H1 (cell line): Measurements from ENCODE around the gene ST6GALNAC4. TPM values are rescaled to one million over a fixed set of nuclear protein-coding genes. Genes with fewer than 3 reads are reported as not detected.

Experiments
- CTCF ChIA-PET: fragments of 300-600 bp; sonication (Branson Sonifier 250); formaldehyde crosslinking; loops from one replicate; lab custom pipeline; 2021; ENCODE audit not compliant: partially characterized antibody; lab: Charles Lee
- POLR2A ChIA-PET: fragments of 300-600 bp; sonication (Branson Sonifier 250); formaldehyde crosslinking; loops from one replicate; lab custom pipeline; 2021; ENCODE audit warnings: inconsistent platforms; ENCODE audit not compliant: partially characterized antibody; lab: Charles Lee
- DNase-seq, 2 experiments: peaks; one replicate each; pipeline versions ENCODE4 v3.0.0 to v3.0.0-alpha.2; 2010 to 2022; ENCODE audit warnings: low spot score in 2 of 2, low read depth in 1 of 2, mixed read lengths in 1 of 2
- FAIRE-seq: peaks from 2 replicates; lab custom pipeline; 2011; peaks lifted over from hg19 to GRCh38; lab: Jason Lieb, UNC
- H2AFZ ChIP-seq: 2 replicates; pipeline ENCODE4 v1.8.1; 2012; ENCODE audit warnings: low read length, inconsistent platforms
- H2AK5ac ChIP-seq: 2 replicates; pipeline ENCODE4 v1.6.1; 2013; ENCODE audit warnings: low read depth, low read length
- H2BK120ac ChIP-seq: replicated peaks from 2 replicates; pipeline ENCODE3; 2013; ENCODE audit warnings: low read depth, low read length, inconsistent platforms
- H2BK12ac ChIP-seq: 2 replicates; pipeline ENCODE4 v1.6.1; 2013; ENCODE audit warnings: low read depth, low read length
- H2BK15ac ChIP-seq: 2 replicates; pipeline ENCODE4 v1.6.1; 2013; ENCODE audit warnings: low read length
- H2BK20ac ChIP-seq: 2 replicates; pipeline ENCODE4 v1.6.1; 2013; ENCODE audit warnings: low read length
- H2BK5ac ChIP-seq: 2 replicates; pipeline ENCODE4 v1.6.1; 2013; ENCODE audit warnings: low read depth, low read length
- H3K14ac ChIP-seq: 2 replicates; pipeline ENCODE4 v1.6.1; 2013; ENCODE audit warnings: inconsistent platforms; ENCODE audit not compliant: insufficient read length
- H3K18ac ChIP-seq: 2 replicates; pipeline ENCODE4 v1.6.1; 2013; ENCODE audit warnings: low read length; ENCODE audit errors: extremely low read depth
- H3K23ac ChIP-seq: 2 replicates; pipeline ENCODE4 v1.6.1; 2013; ENCODE audit warnings: inconsistent platforms; ENCODE audit not compliant: insufficient read length
- H3K23me2 ChIP-seq: 2 replicates; pipeline ENCODE4 v1.6.1; 2013; ENCODE audit warnings: low read depth, low read length
- H3K27ac ChIP-seq: 2 replicates; pipeline ENCODE4 v1.6.1; 2011; ENCODE audit warnings: low read depth, low read length, inconsistent platforms
- H3K27me3 ChIP-seq, 4 experiments: replicated peaks in 1 of 4; 1 replicate in 1 of 4; 2 replicates in 3 of 4; pipeline versions ENCODE4 v1.6.1 to v1.8.1; 2011 to 2013; ENCODE audit warnings: low read length in 3 of 4, mild to moderate bottlenecking in 3 of 4, inconsistent platforms in 2 of 4, mixed read lengths in 2 of 4, moderate library complexity in 1 of 4; ENCODE audit not compliant: control insufficient read depth in 3 of 4, insufficient read depth in 3 of 4; ENCODE audit errors: extremely low read depth in 1 of 4
- H3K36me3 ChIP-seq, 4 experiments: 2 replicates each; pipeline versions ENCODE4 v1.6.1 to v1.8.1; 2011 to 2013; ENCODE audit warnings: mild to moderate bottlenecking in 4 of 4, low read length in 3 of 4, moderate library complexity in 2 of 4, control low read depth in 1 of 4, inconsistent platforms in 1 of 4; ENCODE audit not compliant: insufficient read depth in 4 of 4, control insufficient read depth in 2 of 4
- H3K4ac ChIP-seq: replicated peaks from 2 replicates; pipeline ENCODE3; 2013; ENCODE audit warnings: low read length, low read depth, mixed read lengths, inconsistent platforms; ENCODE audit not compliant: insufficient read length
- H3K4me1 ChIP-seq, 4 experiments: replicated peaks in 1 of 4; 1 replicate in 1 of 4; 2 replicates in 3 of 4; pipeline versions ENCODE4 v1.6.1 to v1.8.1; 2011 to 2013; ENCODE audit warnings: low read length in 3 of 4, inconsistent platforms in 2 of 4, mixed read lengths in 1 of 4; ENCODE audit not compliant: insufficient read depth in 4 of 4, control insufficient read depth in 3 of 4
- H3K4me2 ChIP-seq, 2 experiments: 2 replicates each; pipeline versions ENCODE4 v1.6.1 to v1.8.1; 2011 to 2013; ENCODE audit warnings: low read depth in 2 of 2, low read length in 2 of 2, control low read depth in 1 of 2, inconsistent platforms in 1 of 2, mild to moderate bottlenecking in 1 of 2; ENCODE audit not compliant: insufficient read depth in 1 of 2
- H3K4me3 ChIP-seq, 4 experiments: fragments of 200-600, 300-600 bp in 1 of 4; sonication (generic), shearing (Covaris generic), sonication (Bioruptor Twin) in 1 of 4; 2 replicates each; pipeline versions ENCODE4 v1.5.1 to v1.8.1; 2011 to 2016; ENCODE audit warnings: low read length in 4 of 4, low read depth in 3 of 4, control low read depth in 2 of 4, inconsistent platforms in 2 of 4, mild to moderate bottlenecking in 2 of 4, mixed read lengths in 1 of 4, moderate library complexity in 1 of 4; ENCODE audit not compliant: insufficient read depth in 2 of 4; ENCODE audit errors: extremely low read depth in 1 of 4
- H3K56ac ChIP-seq: replicated peaks from 2 replicates; pipeline ENCODE3; 2013; ENCODE audit warnings: low read depth, mild to moderate bottlenecking, mixed read lengths, low read length, inconsistent platforms; ENCODE audit not compliant: insufficient read length
- H3K79me1 ChIP-seq: 2 replicates; pipeline ENCODE4 v1.6.1; 2013; ENCODE audit warnings: low read depth, low read length, control low read depth
- H3K79me2 ChIP-seq, 2 experiments: 2 replicates each; pipeline versions ENCODE4 v1.6.1 to v1.8.1; 2012 to 2013; ENCODE audit warnings: low read length in 2 of 2, mild to moderate bottlenecking in 2 of 2, inconsistent platforms in 1 of 2; ENCODE audit not compliant: insufficient read depth in 2 of 2, control insufficient read depth in 1 of 2
- H3K9ac ChIP-seq, 4 experiments: replicated peaks in 1 of 4; 1 replicate in 1 of 4; 2 replicates in 3 of 4; pipeline versions ENCODE4 v1.6.1 to v1.8.1; 2011 to 2013; ENCODE audit warnings: low read depth in 3 of 4, low read length in 3 of 4, control low read depth in 2 of 4, mild to moderate bottlenecking in 2 of 4, moderate library complexity in 2 of 4, inconsistent platforms in 1 of 4; ENCODE audit errors: extremely low read depth in 1 of 4
- H3K9me3 ChIP-seq, 2 experiments: 2 replicates each; pipeline versions ENCODE4 v1.6.1 to v1.8.1; 2012 to 2013; ENCODE audit warnings: mild to moderate bottlenecking in 2 of 2, moderate library complexity in 2 of 2, control low read depth in 1 of 2, inconsistent platforms in 1 of 2, low read depth in 1 of 2, low read length in 1 of 2, mixed read lengths in 1 of 2; ENCODE audit not compliant: insufficient read depth in 2 of 2
- H4K20me1 ChIP-seq, 2 experiments: replicated peaks in 1 of 2; 2 replicates each; pipeline versions ENCODE3 to v1.8.1; 2011 to 2013; ENCODE audit warnings: inconsistent platforms in 2 of 2, low read length in 2 of 2, mild to moderate bottlenecking in 1 of 2; ENCODE audit not compliant: insufficient read depth in 2 of 2, control insufficient read depth in 1 of 2
- H4K5ac ChIP-seq: 2 replicates; pipeline ENCODE4 v1.6.1; 2013; ENCODE audit warnings: low read length, low read depth, mixed read lengths, inconsistent platforms; ENCODE audit not compliant: insufficient read length
- H4K8ac ChIP-seq: 2 replicates; pipeline ENCODE4 v1.8.0; 2013; ENCODE audit warnings: mild to moderate bottlenecking, moderate library complexity, low read length, inconsistent platforms; ENCODE audit not compliant: insufficient read depth; ENCODE audit errors: extremely low read depth
- H4K91ac ChIP-seq: replicated peaks from 2 replicates; pipeline ENCODE3; 2013; ENCODE audit warnings: low read length, mixed read lengths, inconsistent platforms; ENCODE audit not compliant: insufficient read length
- CTCF ChIP-seq, 3 experiments: IDR thresholded peaks; 1 replicate in 2 of 3; 2 replicates in 1 of 3; pipeline versions ENCODE4 v1.5.1 to v1.6.1; 2011; ENCODE audit warnings: low read length in 3 of 3, mild to moderate bottlenecking in 3 of 3, inconsistent platforms in 2 of 3, low read depth in 1 of 3, moderate library complexity in 1 of 3; ENCODE audit not compliant: insufficient read depth in 1 of 3; ENCODE audit errors: control extremely low read depth in 1 of 3
- E2F6 ChIP-seq: IDR thresholded peaks from 2 replicates; pipeline ENCODE4 v1.6.1; 2012; ENCODE audit warnings: inconsistent platforms
- JUND ChIP-seq: IDR thresholded peaks from 2 replicates; pipeline ENCODE4 v1.6.1; 2011; ENCODE audit warnings: mild to moderate bottlenecking, improper control_type of control experiment, low read length
- POLR2A ChIP-seq, 2 experiments: IDR thresholded peaks; 1 replicate in 1 of 2; 2 replicates in 1 of 2; pipeline ENCODE4 v1.6.1; 2011; ENCODE audit warnings: low read depth in 2 of 2, low read length in 2 of 2, mild to moderate bottlenecking in 2 of 2; ENCODE audit errors: control extremely low read depth in 1 of 2
- RAD21 ChIP-seq, 2 experiments: IDR thresholded peaks in 1 of 2; conservative IDR thresholded peaks in 1 of 2; 2 replicates each; pipeline ENCODE4 v1.6.1; 2011; ENCODE audit warnings: low read depth in 2 of 2, low read length in 2 of 2, improper control_type of control experiment in 1 of 2, inconsistent platforms in 1 of 2, mild to moderate bottlenecking in 1 of 2, moderate library complexity in 1 of 2
- WGBS, 2 experiments: shearing (Covaris generic) in 1 of 2; methylation state at CpG; one replicate each; pipeline versions ENCODE4 v1.1.6 to v1.1.7; 2013 to 2015; ENCODE audit warnings: low lambda C conversion rate in 2 of 2, mixed read lengths in 2 of 2, inconsistent platforms in 1 of 2, low coverage in 1 of 2, missing lambda C conversion rate in 1 of 2; ENCODE audit not compliant: insufficient replicate concordance in 2 of 2, insufficient coverage in 1 of 2, insufficient read length in 1 of 2; ENCODE audit errors: extremely low coverage in 1 of 2, missing lambda C conversion rate in 1 of 2; 5-methylcytosine and 5-hydroxymethylcytosine counted together
- polyA plus RNA-seq, 7 experiments: library from polyadenylated mRNA; depleted of rRNA in 3 of 7; stranded (reverse) in 5 of 7; unstranded in 2 of 7; fragments of >200 nt in 5 of 7; fragments of 200-250 nt in 2 of 7; gene quantifications; 1 replicate in 5 of 7; 2 replicates in 1 of 7; 4 replicates in 1 of 7; pipeline versions ENCODE4 v1.2.1 to v1.2.3, GENCODE V29; 2011 to 2013; ENCODE audit warnings: missing spikeins in 2 of 7, mixed read lengths in 2 of 7
- total RNA-seq: library from RNA; stranded (reverse); fragmentation: NEBNext Ultra II Directional; extraction: Animal tissue kit (Norgen Biotek cat#: 25700); gene quantifications from 2 replicates; pipeline ENCODE4 v1.2.1, GENCODE V29; 2021

The ST6GALNAC4 gene
- total and polyA plus RNA-seq, 2 of the 8 experiments (the other 6 are each of a cell fraction or from before 2014, with no cell fraction given): 21.8 to 34.1 TPM

- H3K79me1 ChIP-seq: no peaks in the 10 kb centered on the region
- TF ChIP-seq JUND (no peak), RAD21 (IDR thresholded peaks at IDR 0.05 in 1 of 2, conservative IDR thresholded peaks at IDR 0.05 in 1 of 2; ENCODE audit: low read depth in 2 of 2, low read length in 2 of 2) (peak; percentile 35 to 44; a peak in 2 of 4 replicates), E2F6 (no peak), POLR2A (IDR thresholded peaks at IDR 0.05; ENCODE audit: control extremely low read depth in 1 of 2, low read depth in 2 of 2, low read length in 2 of 2) (no peak), CTCF (IDR thresholded peaks at IDR 0.05; ENCODE audit: control extremely low read depth in 1 of 3, insufficient read depth in 1 of 3, low read depth in 1 of 3, low read length in 3 of 3) (peak in 1 of 3 experiments; percentile 26; a peak in 1 of 4 replicates)
- ChIA-PET POLR2A (interaction anchor here (1.0 to 1.1 kb wide), 2 partner anchors 12 to 102 kb away, joined by 3 read pairs; no protein-coding TSS in a partner anchor), CTCF (interaction anchor here (0.6 to 2.7 kb wide), 7 partner anchors 10 to 176 kb away, joined by 3 to 14 read pairs (median 4); partner anchors contain the start of gene TOR2A)
- H3K9ac ChIP-seq: no peak overlapping the region
- H3K4ac ChIP-seq: no peak overlapping the region
- no peak overlapping the region for H3K56ac ChIP-seq
- no peak overlapping the region for H4K5ac ChIP-seq
- no peak for FAIRE-seq
- no peak overlapping the region for H2BK12ac ChIP-seq
- no peak overlapping the region for H2BK120ac ChIP-seq
- H3K27ac ChIP-seq: no peak overlapping the region
- H3K23me2 ChIP-seq: no peaks in the 10 kb centered on the region
- no peak overlapping the region for H3K14ac ChIP-seq
- no peaks in the 10 kb centered on the region for H3K9me3 ChIP-seq
- no peak overlapping the region for H2BK15ac ChIP-seq
- no peak overlapping the region for H4K8ac ChIP-seq
- no peak overlapping the region for H3K23ac ChIP-seq
- no peak overlapping the region for H3K4me3 ChIP-seq
- H3K79me2 ChIP-seq: no peaks in the 10 kb centered on the region
- no peak overlapping the region for H2AFZ ChIP-seq
- no peak overlapping the region for H2AK5ac ChIP-seq
- H3K27me3 ChIP-seq: peaks cover 0 to under 1% (median 0%) of the 10 kb centered on the region in 4 experiments; a peak in 2 of 7 replicates
- no peak overlapping the region for H2BK20ac ChIP-seq
- H2BK5ac ChIP-seq: no peak overlapping the region
- H3K4me1 ChIP-seq: no peaks in the 10 kb centered on the region; a peak in 2 of 7 replicates
- no peak for DNase-seq
- H4K91ac ChIP-seq: no peak overlapping the region
- H3K4me2 ChIP-seq: no peak overlapping the region
- 91% methylated on average over 6 of the region's 6 CpGs; no CpG with 5 or more reads in 1 of the 2 experiments for WGBS, 2 experiments
- peaks cover 0 to 6% (median 0%) of the 10 kb centered on the region in 4 experiments; a peak in 1 of 8 replicates for H3K36me3 ChIP-seq
- no peak overlapping the region for H3K18ac ChIP-seq
- peaks cover 0 to 1% of the 10 kb centered on the region in 2 experiments for H4K20me1 ChIP-seq
These were observed 6.1 kb downstream of the ST6GALNAC4 start for GRCh38 chr9:127910613-127911205.
